H9 (cell line): ENCODE results near the gene TTLL4. TPM values are rescaled to one million over a fixed set of nuclear protein-coding genes. Genes with fewer than 3 reads are reported as not detected.

ENCODE experiments used
- DNase-seq: peaks from one replicate; pipeline ENCODE4 v3.0.0-alpha.2; 2017
- H2AFZ ChIP-seq: one replicate; pipeline ENCODE4 v1.6.1; 2013; ENCODE audit warnings: mild to moderate bottlenecking, low read length, control low read depth, moderate library complexity
- H2AK5ac ChIP-seq: 2 replicates; pipeline ENCODE4 v1.6.1; 2013; ENCODE audit warnings: low read length, control low read depth, mixed read lengths; ENCODE audit not compliant: insufficient read length
- H2BK120ac ChIP-seq: one replicate; pipeline ENCODE4 v1.6.1; 2013; ENCODE audit warnings: low read depth, mild to moderate bottlenecking, low read length, control low read depth, inconsistent platforms; ENCODE audit not compliant: poor library complexity, severe bottlenecking
- H2BK12ac ChIP-seq: 2 replicates; pipeline ENCODE4 v1.6.1; 2013; ENCODE audit warnings: low read length, control low read depth, mixed read lengths, low read depth; ENCODE audit not compliant: insufficient read length
- H2BK15ac ChIP-seq: 2 replicates; pipeline ENCODE4 v1.6.1; 2013; ENCODE audit warnings: low read depth, low read length, control low read depth
- H2BK20ac ChIP-seq: one replicate; pipeline ENCODE4 v1.6.1; 2013; ENCODE audit warnings: low read depth, mild to moderate bottlenecking, low read length, control low read depth, inconsistent platforms; ENCODE audit not compliant: poor library complexity, severe bottlenecking
- H2BK5ac ChIP-seq: 2 replicates; pipeline ENCODE4 v1.6.1; 2013; ENCODE audit warnings: low read length, control low read depth, mixed read lengths; ENCODE audit not compliant: insufficient read length
- H3K14ac ChIP-seq: 2 replicates; pipeline ENCODE4 v1.6.1; 2013; ENCODE audit warnings: low read length, control low read depth; ENCODE audit not compliant: insufficient read depth
- H3K18ac ChIP-seq: 2 replicates; pipeline ENCODE4 v1.6.1; 2013; ENCODE audit warnings: low read depth, mild to moderate bottlenecking, mixed read lengths, low read length, control low read depth; ENCODE audit not compliant: insufficient read length
- H3K23ac ChIP-seq: 2 replicates; pipeline ENCODE4 v1.6.1; 2013; ENCODE audit warnings: low read length, control low read depth, mixed read lengths, low read depth; ENCODE audit not compliant: insufficient read length
- H3K23me2 ChIP-seq: 2 replicates; pipeline ENCODE4 v1.6.1; 2013; ENCODE audit warnings: low read depth, mild to moderate bottlenecking, mixed read lengths, low read length, control low read depth; ENCODE audit not compliant: insufficient read length, poor library complexity, severe bottlenecking
- H3K27ac ChIP-seq: 2 replicates; pipeline ENCODE4 v1.5.1; 2013; ENCODE audit warnings: low read length, control low read depth, mixed read lengths, low read depth; ENCODE audit not compliant: insufficient read length
- H3K27me3 ChIP-seq: 2 replicates; pipeline ENCODE4 v1.6.1; 2013; ENCODE audit warnings: low read length, control low read depth, inconsistent platforms; ENCODE audit not compliant: insufficient read depth
- H3K4ac ChIP-seq: 2 replicates; pipeline ENCODE4 v1.6.1; 2013; ENCODE audit warnings: low read depth, mild to moderate bottlenecking, control low read depth, inconsistent platforms, low read length, moderate library complexity
- H3K4me1 ChIP-seq: 2 replicates; pipeline ENCODE4 v1.6.1; 2013; ENCODE audit warnings: low read length, control low read depth, inconsistent platforms; ENCODE audit not compliant: insufficient read depth
- H3K4me2 ChIP-seq: 2 replicates; pipeline ENCODE4 v1.6.1; 2013; ENCODE audit warnings: low read length, control low read depth, mixed read lengths; ENCODE audit not compliant: insufficient read length, insufficient read depth
- H3K56ac ChIP-seq: 2 replicates; pipeline ENCODE4 v1.6.1; 2013; ENCODE audit warnings: low read depth, mild to moderate bottlenecking, mixed read lengths, low read length, control low read depth; ENCODE audit not compliant: insufficient read length
- H3K79me1 ChIP-seq: 2 replicates; pipeline ENCODE4 v1.6.1; 2013; ENCODE audit warnings: low read depth, mild to moderate bottlenecking, moderate library complexity, low read length, control low read depth, inconsistent platforms; ENCODE audit not compliant: insufficient read depth, poor library complexity, severe bottlenecking
- H3K79me2 ChIP-seq: 2 replicates; pipeline ENCODE4 v1.6.1; 2013; ENCODE audit warnings: low read length, control low read depth, inconsistent platforms; ENCODE audit not compliant: insufficient read depth
- H3K9ac ChIP-seq: 2 replicates; pipeline ENCODE4 v1.6.1; 2013; ENCODE audit warnings: low read length, control low read depth, mixed read lengths; ENCODE audit not compliant: insufficient read length; ENCODE audit errors: extremely low read depth
- H3K9me3 ChIP-seq: one replicate; pipeline ENCODE4 v1.6.1; 2013; ENCODE audit warnings: low read depth, low read length, inconsistent platforms; ENCODE audit not compliant: control insufficient read depth
- H3T11ph ChIP-seq: one replicate; pipeline ENCODE4 v1.6.1; 2013; ENCODE audit warnings: mild to moderate bottlenecking, low read length, control low read depth, inconsistent platforms
- H4K20me1 ChIP-seq: one replicate; pipeline ENCODE4 v1.6.1; 2013; ENCODE audit not compliant: control insufficient read depth, insufficient read length, insufficient read depth
- H4K5ac ChIP-seq: 2 replicates; pipeline ENCODE4 v1.6.1; 2013; ENCODE audit warnings: low read depth, mild to moderate bottlenecking, mixed read lengths, low read length, control low read depth; ENCODE audit not compliant: insufficient read length
- H4K8ac ChIP-seq: replicated peaks from 2 replicates; pipeline ENCODE4 v1.6.1; 2013; ENCODE audit warnings: low read length, control low read depth, mixed read lengths, low read depth; ENCODE audit not compliant: insufficient read length
- H4K91ac ChIP-seq: 2 replicates; pipeline ENCODE4 v1.6.1; 2013; ENCODE audit warnings: low read depth, mild to moderate bottlenecking, moderate library complexity, mixed read lengths, low read length, control low read depth; ENCODE audit not compliant: insufficient read length
- H3K27ac Mint-ChIP-seq, 3 experiments: 2 replicates in 2 of 3; 3 replicates in 1 of 3; pipeline ENCODE4 v1.8.0; 2020 to 2021; ENCODE audit warnings: mixed read lengths in 3 of 3, mild to moderate bottlenecking in 1 of 3, moderate library complexity in 1 of 3
- H3K27me3 Mint-ChIP-seq: 2 replicates; pipeline ENCODE4 v1.8.0; 2021; ENCODE audit warnings: low read depth, mild to moderate bottlenecking, moderate library complexity, mixed read lengths
- H3K36me3 Mint-ChIP-seq, 3 experiments: 2 replicates in 2 of 3; 3 replicates in 1 of 3; pipeline ENCODE4 v1.8.0; 2020 to 2021; ENCODE audit warnings: low read depth in 3 of 3, mixed read lengths in 3 of 3; ENCODE audit not compliant: insufficient read depth in 1 of 3
- H3K4me1 Mint-ChIP-seq, 2 experiments: 2 replicates each; pipeline ENCODE4 v1.8.0; 2020; ENCODE audit warnings: mixed read lengths in 2 of 2
- H3K4me3 Mint-ChIP-seq, 2 experiments: 2 replicates in 1 of 2; 3 replicates in 1 of 2; pipeline ENCODE4 v1.8.0; 2020 to 2021; ENCODE audit warnings: mild to moderate bottlenecking in 2 of 2, mixed read lengths in 2 of 2, moderate library complexity in 1 of 2
- H3K9me3 Mint-ChIP-seq, 2 experiments: 2 replicates in 1 of 2; 3 replicates in 1 of 2; pipeline ENCODE4 v1.8.0; 2020; ENCODE audit warnings: mild to moderate bottlenecking in 2 of 2, mixed read lengths in 2 of 2, moderate library complexity in 1 of 2
- CTCF ChIP-seq: fragments of 200-600 bp; sonication (generic); conservative IDR thresholded peaks from 3 replicates; pipeline ENCODE4 v1.8.0; 2021; ENCODE audit warnings: antibody characterized with exemption, mild to moderate bottlenecking
- WGBS: extraction: QIAGEN DNeasy Blood & Tissue Kit; methylation state at CpG from one replicate; pipeline ENCODE4 v1.1.7; 2013; ENCODE audit warnings: missing lambda C conversion rate, low lambda C conversion rate, mixed read lengths; ENCODE audit not compliant: insufficient read length; ENCODE audit errors: extremely low coverage; 5-methylcytosine and 5-hydroxymethylcytosine counted together
- total RNA-seq: library from RNA; stranded (reverse); gene quantifications from 2 replicates; pipeline ENCODE4 v1.2.1, GENCODE V29; 2021

Gene TTLL4
- total RNA-seq, 1 experiment from 2014 or later, result 96.4 TPM

- Histone ChIP-seq H3K56ac (no peak overlapping the region), H2BK20ac (no peak overlapping the region), H3K23ac (no peak overlapping the region), H3T11ph (no peak overlapping the region), H4K8ac (no peak overlapping the region), H3K18ac (no peak overlapping the region), H3K14ac (no peak overlapping the region), H2BK120ac (no peak overlapping the region), H3K4me2 (no peak overlapping the region), H3K4ac (no peak overlapping the region), H3K27ac (no peak overlapping the region), H3K27me3 (no peaks in the 10 kb centered on the region), H4K5ac (no peak overlapping the region), H3K9ac (no peak overlapping the region), H2AFZ (no peak overlapping the region), H2AK5ac (no peak overlapping the region), H2BK5ac (no peak overlapping the region), H3K4me1 (no peaks in the 10 kb centered on the region), H2BK15ac (no peak overlapping the region), H3K23me2 (no peaks in the 10 kb centered on the region), H3K79me1 (no peaks in the 10 kb centered on the region), H2BK12ac (no peak overlapping the region), H3K79me2 (no peaks in the 10 kb centered on the region), H4K20me1 (no peaks in the 10 kb centered on the region), H3K9me3 (no peaks in the 10 kb centered on the region), H4K91ac (no peak overlapping the region)
- Mint-ChIP-seq H3K4me3 (no peak overlapping the region), H3K27me3 (peaks cover 9% of the 10 kb centered on the region; the same call in 1 of the 2 replicates), H3K9me3 (peaks cover 4 to 14% of the 10 kb centered on the region in 2 experiments; a peak in 4 of 5 replicates), H3K4me1 (no peaks in the 10 kb centered on the region), H3K27ac (no peak overlapping the region), H3K36me3 (peaks cover 0 to 12% (median 11%) of the 10 kb centered on the region in 3 experiments; a peak in 5 of 7 replicates)
- no peak for TF ChIP-seq CTCF
- DNase-seq, result no peak
- WGBS, result no CpG with 5 or more reads among the region's 2 CpGs
Measured at GRCh38 chr2:218773881-218774280, 63.2 kb downstream of the TTLL4 start.
